Measurements from ENCODE around the gene USB1.

- TF ChIP-seq CTCF (conservative IDR thresholded peaks at IDR 0.05; ENCODE audit: low read depth in 2 of 2): no peak
- peak; percentile 47; the same call in 1 of the 2 replicates for TF ChIP-seq POLR2AphosphoS5 (IDR thresholded peaks at IDR 0.05; ENCODE audit: low read depth)
- no peak for TF ChIP-seq EZH2 (IDR thresholded peaks at IDR 0.05; ENCODE audit: low read depth, unreplicated experiment)
- no peak for TF ChIP-seq EZH2phosphoT487 (IDR thresholded peaks at IDR 0.05; ENCODE audit: unreplicated experiment)
- TF ChIP-seq JUNB (IDR thresholded peaks at IDR 0.05; ENCODE audit: unreplicated experiment): no peak
- no peak for TF ChIP-seq CREB1 (CRISPR knock-in tag; IDR thresholded peaks at IDR 0.05; ENCODE audit: low read depth)
- no peak for TF ChIP-seq REST (IDR thresholded peaks at IDR 0.05; ENCODE audit: unreplicated experiment)
- no peak for TF ChIP-seq NANOG (IDR thresholded peaks at IDR 0.05; ENCODE audit: borderline replicate concordance)
- no peak for TF ChIP-seq ZNF462 (CRISPR knock-in tag; IDR thresholded peaks at IDR 0.05)
- no peak for TF ChIP-seq STAT1 (IDR thresholded peaks at IDR 0.05; ENCODE audit: unreplicated experiment)
- TF ChIP-seq ZNF114 (CRISPR knock-in tag; IDR thresholded peaks at IDR 0.05): no peak
- no peak for TF ChIP-seq ZNF331 (CRISPR knock-in tag; IDR thresholded peaks at IDR 0.05; ENCODE audit: low read depth)
Measured at GRCh38 chr16:58024486-58025350, 23.5 kb downstream of the USB1 start.

All from GM23338 (cell line).